Astrocyte (in vitro differentiated cells and primary cell): Measurements from ENCODE around the gene MRPS11. TPM values are rescaled to one million over a fixed set of nuclear protein-coding genes. Genes with fewer than 3 reads are reported as not detected.

Experiments
- DNase-seq: peaks from one replicate; pipeline ENCODE4 v3.0.0-alpha.2; 2010; ENCODE audit warnings: low read depth
- FAIRE-seq: peaks from 2 replicates; lab custom pipeline; 2011; peaks lifted over from hg19 to GRCh38; lab: Jason Lieb, UNC
- H2AFZ ChIP-seq: 2 replicates; pipeline ENCODE4 v1.6.0; 2012; ENCODE audit warnings: low read depth, low read length, inconsistent platforms
- H3K27ac ChIP-seq: 2 replicates; pipeline ENCODE4 v1.5.1; 2011; ENCODE audit warnings: low read depth, low read length, inconsistent platforms
- H3K27me3 ChIP-seq: 2 replicates; pipeline ENCODE4 v1.6.0; 2011; ENCODE audit warnings: low read length, inconsistent platforms; ENCODE audit not compliant: insufficient read depth
- H3K36me3 ChIP-seq: 2 replicates; pipeline ENCODE4 v1.5.1; 2011; ENCODE audit warnings: low read length, inconsistent platforms; ENCODE audit not compliant: insufficient read depth
- H3K4me1 ChIP-seq: 2 replicates; pipeline ENCODE4 v1.5.1; 2011; ENCODE audit warnings: low read length, inconsistent platforms; ENCODE audit not compliant: insufficient read depth
- H3K4me2 ChIP-seq: 2 replicates; pipeline ENCODE4 v1.6.0; 2012; ENCODE audit warnings: low read length, inconsistent platforms
- H3K4me3 ChIP-seq: 2 replicates; pipeline ENCODE4 v1.5.1; 2011; ENCODE audit warnings: low read depth, mild to moderate bottlenecking, low read length, inconsistent platforms; ENCODE audit not compliant: insufficient read depth
- H3K79me2 ChIP-seq: 2 replicates; pipeline ENCODE4 v1.6.0; 2012; ENCODE audit warnings: mild to moderate bottlenecking, low read length, inconsistent platforms; ENCODE audit not compliant: insufficient read depth
- H3K9ac ChIP-seq: 2 replicates; pipeline ENCODE4 v1.6.0; 2012; ENCODE audit warnings: mild to moderate bottlenecking, low read length, inconsistent platforms
- H3K9me3 ChIP-seq: 2 replicates; pipeline ENCODE4 v1.5.1; 2012; ENCODE audit warnings: low read depth, mild to moderate bottlenecking, low read length, inconsistent platforms; ENCODE audit not compliant: insufficient read depth
- H4K20me1 ChIP-seq: 2 replicates; pipeline ENCODE4 v1.6.0; 2012; ENCODE audit warnings: low read length, inconsistent platforms; ENCODE audit not compliant: insufficient read depth
- H3K27ac Mint-ChIP-seq: one replicate; pipeline ENCODE4 v1.8.0; 2021; ENCODE audit warnings: mild to moderate bottlenecking, mixed read lengths; ENCODE audit not compliant: unreplicated experiment
- H3K27me3 Mint-ChIP-seq: one replicate; pipeline ENCODE4 v1.8.0; 2021; ENCODE audit warnings: low read depth, mixed read lengths; ENCODE audit not compliant: unreplicated experiment
- H3K36me3 Mint-ChIP-seq: one replicate; pipeline ENCODE4 v1.8.0; 2021; ENCODE audit warnings: low read depth, mixed read lengths; ENCODE audit not compliant: unreplicated experiment
- H3K4me1 Mint-ChIP-seq: one replicate; pipeline ENCODE4 v1.8.0; 2021; ENCODE audit warnings: low read depth, mixed read lengths; ENCODE audit not compliant: unreplicated experiment
- H3K4me3 Mint-ChIP-seq: one replicate; pipeline ENCODE4 v1.8.0; 2021; ENCODE audit warnings: mild to moderate bottlenecking, moderate library complexity, mixed read lengths; ENCODE audit not compliant: unreplicated experiment
- H3K9me3 Mint-ChIP-seq: one replicate; pipeline ENCODE4 v1.8.0; 2021; ENCODE audit warnings: mild to moderate bottlenecking, mixed read lengths; ENCODE audit not compliant: unreplicated experiment
- EZH2 ChIP-seq: IDR thresholded peaks from 2 replicates; pipeline ENCODE4 v1.6.1; 2012; ENCODE audit warnings: mild to moderate bottlenecking, low read length, inconsistent platforms; ENCODE audit not compliant: insufficient read depth
- total RNA-seq: library from RNA; stranded (reverse); gene quantifications from 2 replicates; pipeline ENCODE4 v1.2.1, GENCODE V29; 2021
- TF ChIP-seq, protein P1 (sequence below): IDR thresholded peaks from 2 replicates; pipeline ENCODE4 v1.5.1; 2011; ENCODE audit warnings: low read depth, mild to moderate bottlenecking, inconsistent platforms, low read length, moderate library complexity; ENCODE audit not compliant: insufficient read depth

The MRPS11 gene
- total RNA-seq, 1 donor from 2014 or later = 50.7 TPM

GRCh38 chr15:88509964-88510363 is 42.5 kb downstream of the MRPS11 start:
- H3K4me1 ChIP-seq = no peaks in the 10 kb centered on the region
- no peak for FAIRE-seq
- Mint-ChIP-seq H3K27ac (no peak overlapping the region), H3K4me3 (no peak overlapping the region), H3K4me1 (peaks cover 2% of the 10 kb centered on the region), H3K27me3 (no peaks in the 10 kb centered on the region), H3K36me3 (peaks cover 9% of the 10 kb centered on the region), H3K9me3 (no peaks in the 10 kb centered on the region)
- no peak overlapping the region for H3K4me3 ChIP-seq
- no peaks in the 10 kb centered on the region for H4K20me1 ChIP-seq
- no peaks in the 10 kb centered on the region for H3K36me3 ChIP-seq
- TF ChIP-seq EZH2 = no peak
- TF ChIP-seq, protein P1, sequence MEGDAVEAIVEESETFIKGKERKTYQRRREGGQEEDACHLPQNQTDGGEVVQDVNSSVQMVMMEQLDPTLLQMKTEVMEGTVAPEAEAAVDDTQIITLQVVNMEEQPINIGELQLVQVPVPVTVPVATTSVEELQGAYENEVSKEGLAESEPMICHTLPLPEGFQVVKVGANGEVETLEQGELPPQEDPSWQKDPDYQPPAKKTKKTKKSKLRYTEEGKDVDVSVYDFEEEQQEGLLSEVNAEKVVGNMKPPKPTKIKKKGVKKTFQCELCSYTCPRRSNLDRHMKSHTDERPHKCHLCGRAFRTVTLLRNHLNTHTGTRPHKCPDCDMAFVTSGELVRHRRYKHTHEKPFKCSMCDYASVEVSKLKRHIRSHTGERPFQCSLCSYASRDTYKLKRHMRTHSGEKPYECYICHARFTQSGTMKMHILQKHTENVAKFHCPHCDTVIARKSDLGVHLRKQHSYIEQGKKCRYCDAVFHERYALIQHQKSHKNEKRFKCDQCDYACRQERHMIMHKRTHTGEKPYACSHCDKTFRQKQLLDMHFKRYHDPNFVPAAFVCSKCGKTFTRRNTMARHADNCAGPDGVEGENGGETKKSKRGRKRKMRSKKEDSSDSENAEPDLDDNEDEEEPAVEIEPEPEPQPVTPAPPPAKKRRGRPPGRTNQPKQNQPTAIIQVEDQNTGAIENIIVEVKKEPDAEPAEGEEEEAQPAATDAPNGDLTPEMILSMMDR = no peak
- H3K27me3 ChIP-seq = no peaks in the 10 kb centered on the region
- no peaks in the 10 kb centered on the region for H3K9me3 ChIP-seq
- H3K27ac ChIP-seq = no peak overlapping the region
- no peak overlapping the region for H3K4me2 ChIP-seq
- DNase-seq = no peak
- no peaks in the 10 kb centered on the region for H3K79me2 ChIP-seq
- no peak overlapping the region for H2AFZ ChIP-seq
- no peak overlapping the region for H3K9ac ChIP-seq

DNA sequence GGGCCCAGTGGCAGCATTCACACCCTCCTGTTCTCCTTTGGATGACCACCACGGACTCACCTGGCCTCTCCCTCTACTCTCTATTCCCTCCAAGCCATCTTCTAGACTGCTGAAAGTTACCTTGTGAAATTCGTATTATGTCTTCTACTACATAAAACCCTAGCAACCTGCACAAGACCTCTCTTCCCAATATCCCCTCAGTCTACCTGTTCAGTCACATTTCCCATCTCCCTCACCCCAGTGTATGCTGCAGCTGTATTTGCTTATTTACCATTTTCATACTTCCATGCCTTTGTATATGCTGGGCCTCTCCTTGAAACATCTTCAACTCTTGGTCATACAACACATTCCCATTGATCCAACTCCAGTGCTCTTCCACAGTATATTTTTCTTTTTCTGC is 43.7 kb downstream of the MRPS11 start:
- Histone ChIP-seq H3K4me2 (no peak overlapping the region), H3K4me3 (no peak overlapping the region), H4K20me1 (no peaks in the 10 kb centered on the region), H3K27ac (no peak overlapping the region), H3K79me2 (no peaks in the 10 kb centered on the region), H3K27me3 (no peaks in the 10 kb centered on the region), H3K4me1 (no peaks in the 10 kb centered on the region), H3K9me3 (no peaks in the 10 kb centered on the region), H3K9ac (no peak overlapping the region), H2AFZ (no peak overlapping the region), H3K36me3 (no peaks in the 10 kb centered on the region)
- FAIRE-seq (no peak), DNase-seq (no peak)
- Mint-ChIP-seq H3K4me3 (no peak overlapping the region), H3K27ac (no peak overlapping the region), H3K27me3 (no peaks in the 10 kb centered on the region), H3K4me1 (peaks cover 2% of the 10 kb centered on the region), H3K36me3 (peaks cover 9% of the 10 kb centered on the region), H3K9me3 (no peaks in the 10 kb centered on the region)
- TF ChIP-seq, protein P1 = no peak
- no peak for TF ChIP-seq EZH2

GRCh38 chr15:88512078-88512477 is 44.6 kb downstream of the MRPS11 start:
- FAIRE-seq = no peak
- no peak for DNase-seq
- Mint-ChIP-seq H3K4me1 (peaks cover 2% of the 10 kb centered on the region), H3K9me3 (no peaks in the 10 kb centered on the region), H3K27me3 (no peaks in the 10 kb centered on the region), H3K27ac (no peak overlapping the region), H3K4me3 (no peak overlapping the region), H3K36me3 (peaks cover 9% of the 10 kb centered on the region)
- TF ChIP-seq, protein P1 = no peak
- no peak for TF ChIP-seq EZH2
- H3K4me1 ChIP-seq = no peaks in the 10 kb centered on the region
- no peaks in the 10 kb centered on the region for H3K36me3 ChIP-seq
- H2AFZ ChIP-seq = no peak overlapping the region
- H3K27ac ChIP-seq = no peak overlapping the region
- no peaks in the 10 kb centered on the region for H3K27me3 ChIP-seq
- H3K9ac ChIP-seq = no peak overlapping the region
- no peak overlapping the region for H3K4me2 ChIP-seq
- H3K79me2 ChIP-seq = no peaks in the 10 kb centered on the region
- no peak overlapping the region for H3K4me3 ChIP-seq
- no peaks in the 10 kb centered on the region for H3K9me3 ChIP-seq
- no peaks in the 10 kb centered on the region for H4K20me1 ChIP-seq
